ENCODE data around the gene AFF2.
A peak's percentile ranks its signal among the peaks of the same experiment; 100 is the strongest.

AFF2 gene

DNA sequence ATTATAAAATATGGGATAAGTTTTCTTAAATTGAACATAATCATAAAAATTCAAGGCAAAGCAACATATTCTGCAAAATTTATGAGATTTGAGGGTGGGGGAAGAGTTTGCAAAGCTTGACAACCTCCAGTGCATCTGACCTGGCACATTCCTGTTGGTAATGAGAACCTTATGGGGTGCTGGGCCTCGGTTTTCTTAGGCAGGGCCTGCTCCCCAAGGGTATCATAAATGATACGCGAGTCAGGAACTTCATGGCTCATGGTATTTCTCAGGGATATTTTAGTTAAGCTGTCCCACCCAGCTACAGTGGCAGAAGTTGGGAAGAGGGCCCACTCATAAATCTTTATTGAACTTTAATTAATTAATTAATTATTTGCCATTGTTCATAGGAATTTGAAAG, 13.2 kb downstream of the AFF2 start:
- Mint-ChIP-seq H3K4me3 (no peak overlapping the region), H3K27me3 (no peaks in the 10 kb centered on the region), H3K36me3 (ENCODE audit: low read depth) (no peaks in the 10 kb centered on the region), H3K9me3 (no peaks in the 10 kb centered on the region), H3K27ac (no peak overlapping the region), H3K4me1 (no peaks in the 10 kb centered on the region)
- no peak for ATAC-seq
- no peak for DNase-seq

GRCh38 chrX:148517176-148517575, 16.8 kb downstream of the AFF2 start:
- Mint-ChIP-seq H3K27ac (no peak overlapping the region), H3K36me3 (ENCODE audit: low read depth) (no peaks in the 10 kb centered on the region), H3K9me3 (no peaks in the 10 kb centered on the region), H3K4me3 (no peak overlapping the region), H3K27me3 (no peaks in the 10 kb centered on the region), H3K4me1 (no peaks in the 10 kb centered on the region)
- ATAC-seq (no peak), DNase-seq (no peak)

DNA sequence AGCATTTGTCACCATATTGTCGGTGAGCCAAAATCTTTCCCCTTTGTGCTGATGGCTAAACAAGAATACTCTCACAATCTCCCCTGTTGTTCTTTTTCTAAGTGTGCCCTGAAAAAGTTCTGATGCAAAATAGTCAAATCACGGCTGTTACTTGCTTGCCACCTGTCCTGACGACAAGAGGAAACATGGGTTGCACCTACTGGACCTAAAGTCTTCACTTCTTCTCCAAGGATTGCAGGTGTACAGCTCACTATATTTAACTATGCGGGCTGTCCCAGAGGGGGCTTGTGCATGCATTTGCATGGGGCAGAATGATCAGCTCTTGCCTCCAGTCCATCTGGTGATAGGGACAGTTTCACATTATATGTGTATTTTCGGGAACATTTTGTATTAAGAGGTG, 21.6 kb downstream of the AFF2 start:
- H3K27ac Mint-ChIP-seq, result no peak overlapping the region

GRCh38 chrX:148523303-148524080, 23.1 kb downstream of the AFF2 start:
- Mint-ChIP-seq H3K4me1 (no peaks in the 10 kb centered on the region), H3K36me3 (ENCODE audit: low read depth) (no peaks in the 10 kb centered on the region), H3K9me3 (no peaks in the 10 kb centered on the region), H3K27ac (no peak overlapping the region), H3K4me3 (no peak overlapping the region), H3K27me3 (no peaks in the 10 kb centered on the region)
- DNase-seq, result no peak
- ATAC-seq, result no peak

More for the DNA sequence above, 21.6 kb downstream of the AFF2 start:
- H3K27me3 Mint-ChIP-seq, result no peaks in the 10 kb centered on the region
- ATAC-seq, result no peak
- no peak for DNase-seq
- no peaks in the 10 kb centered on the region for H3K9me3 Mint-ChIP-seq
- no peaks in the 10 kb centered on the region for H3K36me3 Mint-ChIP-seq (ENCODE audit: low read depth)
- H3K4me1 Mint-ChIP-seq, result no peaks in the 10 kb centered on the region
- no peak overlapping the region for H3K4me3 Mint-ChIP-seq

DNA sequence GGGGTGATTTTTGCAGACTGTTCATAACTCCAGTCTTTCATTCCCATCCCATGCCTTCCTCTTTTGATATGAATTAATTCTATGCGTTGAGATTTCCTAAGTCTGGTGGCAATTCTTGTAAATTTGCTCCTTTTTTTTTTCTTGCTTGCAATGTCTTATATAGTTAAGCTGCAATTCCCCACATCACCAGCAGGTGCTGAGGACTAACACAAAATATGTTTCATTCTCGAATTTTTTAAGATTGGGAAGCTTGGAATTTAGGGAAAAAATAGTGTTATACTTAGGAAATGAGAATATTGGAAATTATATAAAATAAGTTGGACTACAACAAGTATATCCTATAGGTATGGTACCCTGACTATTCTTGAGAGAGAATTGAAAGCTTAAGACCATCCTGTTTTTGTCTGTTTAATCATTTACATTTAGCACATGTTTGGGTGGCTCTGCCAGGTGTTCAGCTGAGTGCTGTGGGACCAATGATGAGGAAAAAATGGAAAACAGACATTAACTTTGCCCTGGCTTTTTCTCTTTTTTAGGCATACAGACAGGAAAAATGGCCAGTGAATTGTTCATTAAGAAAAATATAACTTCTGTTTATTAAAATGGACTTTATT, 30.2 kb downstream of the AFF2 start:
- no peak overlapping the region for H3K27ac Mint-ChIP-seq
- ATAC-seq, result no peak
- H3K4me3 Mint-ChIP-seq, result no peak overlapping the region
- peak; percentile 2 for DNase-seq
- H3K4me1 Mint-ChIP-seq, result peaks cover 2% of the 10 kb centered on the region
- no peaks in the 10 kb centered on the region for H3K27me3 Mint-ChIP-seq
- H3K9me3 Mint-ChIP-seq, result no peaks in the 10 kb centered on the region
- H3K36me3 Mint-ChIP-seq (ENCODE audit: low read depth), result no peaks in the 10 kb centered on the region

DNA sequence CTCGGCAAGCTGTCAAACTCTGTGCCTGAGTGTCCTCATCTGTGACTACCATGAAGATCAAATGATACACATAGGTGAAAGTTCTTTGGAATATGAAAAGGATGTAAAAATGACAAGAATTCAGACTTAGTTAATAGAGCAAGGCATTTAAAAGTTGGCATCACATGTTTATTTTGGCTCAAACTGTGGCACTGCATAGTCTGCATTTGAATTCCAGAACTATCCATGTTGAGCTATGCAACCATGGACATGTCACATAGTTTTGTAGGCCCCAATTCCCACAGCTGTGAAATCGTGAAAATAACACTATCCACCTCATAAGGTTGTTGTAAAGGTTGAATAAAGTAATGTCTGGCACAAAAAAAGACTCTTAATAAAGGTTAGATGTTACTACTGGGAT, 33.9 kb downstream of the AFF2 start:
- H3K4me1 Mint-ChIP-seq, result peaks cover 2% of the 10 kb centered on the region
- ATAC-seq, result no peak
- no peak overlapping the region for H3K27ac Mint-ChIP-seq
- DNase-seq, result no peak
- H3K27me3 Mint-ChIP-seq, result no peaks in the 10 kb centered on the region
- H3K9me3 Mint-ChIP-seq, result no peaks in the 10 kb centered on the region
- H3K36me3 Mint-ChIP-seq (ENCODE audit: low read depth), result no peaks in the 10 kb centered on the region
- H3K4me3 Mint-ChIP-seq, result no peak overlapping the region

DNA sequence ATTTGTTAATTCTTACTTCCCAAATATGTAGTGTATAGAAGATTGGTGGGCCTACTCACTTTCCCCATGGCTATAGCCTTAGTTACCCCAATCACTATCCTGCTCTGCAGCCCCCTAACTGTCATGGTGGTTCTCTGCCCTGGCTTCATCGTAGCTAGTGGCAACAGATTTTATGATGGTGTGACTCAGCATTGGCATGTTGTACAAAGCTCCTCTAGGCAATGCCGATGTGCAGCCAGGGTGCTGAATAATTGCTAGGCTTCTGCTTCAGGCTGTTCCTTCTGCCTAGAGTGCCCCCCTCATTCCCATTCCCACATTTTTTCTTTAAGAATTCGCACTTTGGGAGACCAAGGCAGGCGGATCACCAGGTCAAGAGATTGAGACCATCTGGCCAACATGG, 35.2 kb downstream of the AFF2 start:
- DNase-seq (no peak), ATAC-seq (no peak)
- no peak overlapping the region for H3K27ac Mint-ChIP-seq
- H3K27me3 Mint-ChIP-seq, result no peaks in the 10 kb centered on the region
- no peak overlapping the region for H3K4me3 Mint-ChIP-seq
- peaks cover 2% of the 10 kb centered on the region for H3K4me1 Mint-ChIP-seq
- H3K9me3 Mint-ChIP-seq, result no peaks in the 10 kb centered on the region
- H3K36me3 Mint-ChIP-seq (ENCODE audit: low read depth), result no peaks in the 10 kb centered on the region

DNA sequence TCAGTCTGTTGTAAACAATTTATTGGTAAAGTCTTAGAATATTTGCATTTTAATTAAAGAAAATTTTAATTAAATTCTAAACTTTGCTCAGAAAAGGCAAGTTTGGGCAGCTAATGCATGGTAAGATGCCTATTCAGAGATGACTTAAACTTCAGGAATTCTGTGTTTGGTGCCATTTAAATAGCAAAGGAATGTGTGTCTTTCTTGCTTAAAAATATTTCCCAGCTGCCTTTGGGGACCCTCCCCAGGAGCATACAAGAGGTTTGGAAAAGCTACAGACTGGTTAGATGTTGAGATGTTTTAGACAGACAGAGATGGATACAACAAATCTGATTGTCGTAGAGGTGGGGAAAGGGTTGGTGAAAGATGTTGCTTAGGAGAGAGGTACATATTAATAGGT, 36.5 kb downstream of the AFF2 start:
- H3K36me3 Mint-ChIP-seq (ENCODE audit: low read depth), result no peaks in the 10 kb centered on the region
- no peaks in the 10 kb centered on the region for H3K9me3 Mint-ChIP-seq
- H3K27me3 Mint-ChIP-seq, result no peaks in the 10 kb centered on the region
- peaks cover 2% of the 10 kb centered on the region for H3K4me1 Mint-ChIP-seq
- ATAC-seq (no peak), DNase-seq (no peak)
- H3K27ac Mint-ChIP-seq, result no peak overlapping the region
- no peak overlapping the region for H3K4me3 Mint-ChIP-seq

DNA sequence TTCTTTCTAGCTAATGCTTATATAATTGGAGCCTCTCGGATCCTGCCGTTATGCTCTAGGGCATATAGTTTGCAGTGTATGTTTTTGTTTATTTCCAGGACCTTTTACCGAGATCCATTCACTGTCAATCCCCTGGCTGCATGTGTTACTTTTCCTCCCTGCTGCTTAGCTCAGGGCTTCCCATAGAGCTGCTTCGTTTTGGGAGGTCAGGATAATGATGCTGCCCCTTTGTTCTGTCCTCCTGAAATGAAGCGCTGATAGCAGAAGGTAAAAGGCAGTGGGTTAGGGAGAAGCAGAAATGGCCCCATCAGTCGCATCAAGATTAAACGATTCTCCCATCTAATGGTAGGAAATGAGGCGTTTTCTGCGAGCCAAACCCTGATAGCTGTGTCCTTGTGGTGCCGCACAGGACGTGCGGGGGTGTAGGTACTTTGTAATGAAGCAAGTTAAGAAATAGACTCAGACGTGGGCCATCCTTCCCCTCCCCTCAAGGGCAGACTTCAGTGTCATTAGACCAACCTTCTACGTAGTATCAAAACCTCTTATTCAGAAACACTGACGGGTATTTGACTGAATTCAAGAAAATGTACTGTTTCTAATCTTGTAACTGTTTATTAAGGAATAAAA, 37.3 kb downstream of the AFF2 start:
- Mint-ChIP-seq H3K9me3 (no peaks in the 10 kb centered on the region), H3K4me1 (peaks cover 2% of the 10 kb centered on the region), H3K36me3 (ENCODE audit: low read depth) (no peaks in the 10 kb centered on the region), H3K27me3 (no peaks in the 10 kb centered on the region), H3K27ac (no peak overlapping the region), H3K4me3 (no peak overlapping the region)
- ATAC-seq (no peak), DNase-seq (no peak)

DNA sequence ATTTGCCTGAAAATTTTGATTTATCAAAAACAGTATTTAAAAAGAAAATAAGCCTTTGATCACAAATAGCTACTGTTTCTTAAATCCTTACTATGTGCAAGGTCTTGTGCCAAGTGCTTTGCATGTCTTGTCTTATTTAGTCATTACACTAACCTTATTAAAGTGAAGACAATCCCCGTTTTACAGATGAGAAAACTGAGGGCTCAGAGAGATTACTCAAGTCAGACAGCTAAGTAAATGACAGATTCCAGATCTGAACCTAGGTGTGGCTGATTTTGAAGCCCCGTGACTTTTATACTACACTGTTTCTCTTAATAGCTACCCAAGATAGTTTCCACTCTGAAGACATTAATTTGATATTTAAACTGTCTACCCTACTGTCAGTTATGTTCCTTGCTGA, 38.2 kb downstream of the AFF2 start:
- Mint-ChIP-seq H3K4me1 (peaks cover 2% of the 10 kb centered on the region), H3K36me3 (ENCODE audit: low read depth) (no peaks in the 10 kb centered on the region), H3K4me3 (no peak overlapping the region), H3K9me3 (no peaks in the 10 kb centered on the region), H3K27ac (no peak overlapping the region), H3K27me3 (no peaks in the 10 kb centered on the region)
- ATAC-seq (no peak), DNase-seq (no peak)

- DNase-seq (no peak), ATAC-seq (no peak)
- Mint-ChIP-seq H3K27ac (no peak overlapping the region), H3K4me3 (no peak overlapping the region), H3K9me3 (no peaks in the 10 kb centered on the region), H3K4me1 (no peaks in the 10 kb centered on the region), H3K27me3 (no peaks in the 10 kb centered on the region), H3K36me3 (ENCODE audit: low read depth) (no peaks in the 10 kb centered on the region)
Observed at GRCh38 chrX:148540114-148540513, 39.7 kb downstream of the AFF2 start.

GRCh38 chrX:148540671-148541583, 40.5 kb downstream of the AFF2 start:
- no peak overlapping the region for H3K4me3 Mint-ChIP-seq

GRCh38 chrX:148541584-148541940, 41.1 kb downstream of the AFF2 start:
- Mint-ChIP-seq H3K4me3 (no peak overlapping the region), H3K36me3 (ENCODE audit: low read depth) (no peaks in the 10 kb centered on the region)
- no peak for ATAC-seq

More at GRCh38 chrX:148540671-148541583, 40.5 kb downstream of the AFF2 start:
- no peaks in the 10 kb centered on the region for H3K36me3 Mint-ChIP-seq (ENCODE audit: low read depth)
- no peaks in the 10 kb centered on the region for H3K27me3 Mint-ChIP-seq
- DNase-seq (no peak), ATAC-seq (no peak)
- H3K4me1 Mint-ChIP-seq, result no peaks in the 10 kb centered on the region
- no peaks in the 10 kb centered on the region for H3K9me3 Mint-ChIP-seq
- H3K27ac Mint-ChIP-seq, result no peak overlapping the region

GRCh38 chrX:148542481-148543255, 42.3 kb downstream of the AFF2 start:
- Mint-ChIP-seq H3K4me3 (no peak overlapping the region), H3K4me1 (no peaks in the 10 kb centered on the region), H3K9me3 (no peaks in the 10 kb centered on the region), H3K27me3 (no peaks in the 10 kb centered on the region), H3K36me3 (ENCODE audit: low read depth) (no peaks in the 10 kb centered on the region), H3K27ac (no peak overlapping the region)
- ATAC-seq, result no peak
- no peak for DNase-seq

More at GRCh38 chrX:148541584-148541940, 41.1 kb downstream of the AFF2 start:
- no peaks in the 10 kb centered on the region for H3K4me1 Mint-ChIP-seq
- DNase-seq, result no peak
- H3K9me3 Mint-ChIP-seq, result no peaks in the 10 kb centered on the region
- H3K27me3 Mint-ChIP-seq, result no peaks in the 10 kb centered on the region
- H3K27ac Mint-ChIP-seq, result no peak overlapping the region

Data from activated naive CD8-positive, alpha-beta T cell treated with anti-CD3 and anti-CD28 coated beads, Interleukin-2, amount 50 U/mL, for 24 hours (primary cell).